AG04450 (cell line): ENCODE measurements around the gene FAM217B. TPM values are rescaled to one million over a fixed set of nuclear protein-coding genes. Genes with fewer than 3 reads are reported as not detected.

ENCODE experiments used
- CTCF ChIA-PET: fragments of 300-600, 350-600 bp; formaldehyde crosslinking; extraction: SDS; loops from one replicate; lab custom pipeline; 2022; ENCODE audit warnings: antibody characterized with exemption, inconsistent platforms; lab: Charles Lee
- POLR2A ChIA-PET: fragments of 350-600 bp; formaldehyde crosslinking; extraction: SDS; loops from one replicate; lab custom pipeline; 2021; ENCODE audit warnings: antibody characterized with exemption, inconsistent platforms; lab: Yijun Ruan, JAX
- DNase-seq: peaks from one replicate; pipeline ENCODE4 v3.0.0-alpha.2; 2011; ENCODE audit warnings: low read depth, low spot score
- H3K27ac ChIP-seq: one replicate; pipeline ENCODE4 v1.5.1; 2012; ENCODE audit warnings: low read depth, low read length, control low read depth
- H3K27me3 ChIP-seq: one replicate; pipeline ENCODE4 v1.6.0; 2012; ENCODE audit warnings: low read length; ENCODE audit not compliant: control insufficient read depth, insufficient read depth
- H3K4me3 ChIP-seq: 2 replicates; pipeline ENCODE4 v1.5.1; 2011; ENCODE audit warnings: mild to moderate bottlenecking, low read depth, low read length, control low read depth
- H3K9me3 ChIP-seq: 2 replicates; pipeline ENCODE4 v1.5.1; 2012; ENCODE audit warnings: low read length; ENCODE audit not compliant: control insufficient read depth, insufficient read depth
- CTCF ChIP-seq: IDR thresholded peaks from 2 replicates; pipeline ENCODE4 v1.5.1; 2011; ENCODE audit warnings: low read depth, low read length, control low read depth, inconsistent platforms
- polyA plus RNA-seq: library from polyadenylated mRNA; depleted of rRNA; stranded (reverse); fragments of >200 nt; gene quantifications from 2 replicates; pipeline ENCODE4 v1.2.3, GENCODE V29; 2011

FAM217B gene
- polyA plus RNA-seq, 1 experiment: 11.7 TPM

- no peak for DNase-seq
- ChIA-PET POLR2A (no interaction called here), CTCF (interaction anchor here (3.4 kb wide), 1 partner anchor 31 kb away, joined by 11 read pairs; no protein-coding TSS in a partner anchor)
- no peak overlapping the region for H3K4me3 ChIP-seq
- no peaks in the 10 kb centered on the region for H3K9me3 ChIP-seq
- no peak for TF ChIP-seq CTCF
- no peak overlapping the region for H3K27ac ChIP-seq
- no peaks in the 10 kb centered on the region for H3K27me3 ChIP-seq
These were observed 36.6 kb upstream of the FAM217B start for GRCh38 chr20:59903621-59904020.

GRCh38 chr20:59908855-59909254, 31.3 kb upstream of the FAM217B start:
- Histone ChIP-seq H3K27ac (no peak overlapping the region), H3K4me3 (no peak overlapping the region), H3K9me3 (no peaks in the 10 kb centered on the region), H3K27me3 (no peaks in the 10 kb centered on the region)
- DNase-seq: no peak
- ChIA-PET POLR2A (no interaction called here), CTCF (interaction anchor here (1.1 to 1.4 kb wide), 2 partner anchors 59 to 60 kb away, joined by 3 read pairs; no protein-coding TSS in a partner anchor)
- TF ChIP-seq CTCF: no peak

- no peak for TF ChIP-seq CTCF
- DNase-seq: no peak
- Histone ChIP-seq H3K27me3 (no peaks in the 10 kb centered on the region), H3K27ac (no peak overlapping the region), H3K4me3 (no peak overlapping the region), H3K9me3 (no peaks in the 10 kb centered on the region)
- POLR2A ChIA-PET: no interaction called here
- CTCF ChIA-PET: no interaction called here
These were observed 29.1 kb upstream of the FAM217B start for GRCh38 chr20:59911041-59911440.

GRCh38 chr20:59912609-59913008, 27.6 kb upstream of the FAM217B start:
- no peak for DNase-seq
- H3K9me3 ChIP-seq: no peaks in the 10 kb centered on the region
- no peak overlapping the region for H3K4me3 ChIP-seq
- no peak overlapping the region for H3K27ac ChIP-seq
- TF ChIP-seq CTCF: no peak
- ChIA-PET POLR2A (no interaction called here), CTCF (no interaction called here)
- H3K27me3 ChIP-seq: no peaks in the 10 kb centered on the region

- ChIA-PET CTCF (interaction anchor here (0.8 to 2.7 kb wide), 2 partner anchors 13 to 19 kb away, joined by 3 to 12 read pairs; partner anchors contain the start of genes FAM217B, PPP1R3D and SYCP2), POLR2A (no interaction called here)
- no peak overlapping the region for H3K27ac ChIP-seq
- H3K9me3 ChIP-seq: no peaks in the 10 kb centered on the region
- DNase-seq: no peak
- no peak overlapping the region for H3K4me3 ChIP-seq
- TF ChIP-seq CTCF: no peak
- no peaks in the 10 kb centered on the region for H3K27me3 ChIP-seq
These were observed 19.2 kb upstream of the FAM217B start for GRCh38 chr20:59920944-59921343.
